GM18861 (cell line): Measurements from ENCODE around the gene CASP3.
"Not testable (repeated sequence)": the region's sequence is repeated elsewhere in the genome, so short reads cannot be mapped to it uniquely, and the experiment has no call there.

Source experiments
- ATAC-seq: cut with Tn5 transposase; IDR thresholded peaks from one replicate; pipeline ENCODE4 v1.9.1; 2021; ENCODE audit not compliant: unreplicated experiment

Gene CASP3

GRCh38 chr4:184598753-184599491 is 50.3 kb downstream of the CASP3 start:
- ATAC-seq = no peak

GRCh38 chr4:184596617-184597185 is 52.5 kb downstream of the CASP3 start:
- no peak for ATAC-seq

GRCh38 chr4:184596044-184596616 is 53.1 kb downstream of the CASP3 start:
- no peak for ATAC-seq

GRCh38 chr4:184595430-184595829 is 53.8 kb downstream of the CASP3 start:
- no peak for ATAC-seq

GRCh38 chr4:184593461-184593860 is 55.8 kb downstream of the CASP3 start:
- ATAC-seq = no peak

- not testable (repeated sequence) for ATAC-seq
These were observed 57.4 kb downstream of the CASP3 start for GRCh38 chr4:184591747-184592270.

- ATAC-seq = no peak
These were observed 58.1 kb downstream of the CASP3 start for GRCh38 chr4:184591070-184591677.

GRCh38 chr4:184590196-184590595 is 59.1 kb downstream of the CASP3 start:
- ATAC-seq = no peak

- no peak for ATAC-seq
These were observed 60.4 kb downstream of the CASP3 start for GRCh38 chr4:184588893-184589292.

- ATAC-seq = no peak
These were observed 61.5 kb downstream of the CASP3 start for GRCh38 chr4:184587701-184588100.

GRCh38 chr4:184587221-184587620 is 62.0 kb downstream of the CASP3 start:
- ATAC-seq = no peak

- ATAC-seq = peak; percentile 51
These were observed 65.3 kb downstream of the CASP3 start for GRCh38 chr4:184583738-184584502.
